B cell (primary cell): ENCODE data around the gene NBAS. TPM values are rescaled to one million over a fixed set of nuclear protein-coding genes. Genes with fewer than 3 reads are reported as not detected.

Source experiments
- ATAC-seq: fragments of 200-7000 bp; cut with Tn5 transposase; one replicate; pipeline ENCODE4 v1.10.0; 2021; ENCODE audit warnings: low read depth, mild to moderate bottlenecking, moderate number of reproducible peaks, moderate library complexity
- CTCF ChIA-PET: fragments of 350-600 bp; sonication (Branson Sonifier 250); formaldehyde crosslinking; loops from one replicate; lab custom pipeline; 2021; ENCODE audit warnings: antibody characterized with exemption, inconsistent platforms; lab: Charles Lee
- POLR2A ChIA-PET: fragments of 350-600 bp; sonication (Branson Sonifier 250); formaldehyde crosslinking; loops from one replicate; lab custom pipeline; 2021; ENCODE audit warnings: antibody characterized with exemption; lab: Charles Lee
- DNase-seq: peaks from one replicate; pipeline ENCODE4 v3.0.0; 2013
- H2AFZ ChIP-seq: 2 replicates; pipeline ENCODE4 v1.6.1; 2012; ENCODE audit warnings: mild to moderate bottlenecking, low read depth, low read length; ENCODE audit not compliant: insufficient read depth, poor library complexity, severe bottlenecking
- H3K27ac ChIP-seq, 2 donors: 1 replicate in 1 of 2; 2 replicates in 1 of 2; pipeline ENCODE4 v1.5.1; 2012 to 2013; ENCODE audit warnings: low read length in 2 of 2, mild to moderate bottlenecking in 2 of 2, moderate library complexity in 1 of 2
- H3K27me3 ChIP-seq, 4 experiments: fragments of 200-600 bp in 1 of 4; sonication (generic) in 1 of 4; replicated peaks in 1 of 4; 1 replicate in 2 of 4; 2 replicates in 2 of 4; pipeline versions ENCODE4 v1.6.1 to v1.7.0; 2013 to 2016; ENCODE audit warnings: low read length in 3 of 4, mild to moderate bottlenecking in 2 of 4, mixed read lengths in 1 of 4, moderate library complexity in 1 of 4; ENCODE audit not compliant: insufficient read depth in 4 of 4, control insufficient read depth in 3 of 4; ENCODE audit errors: control extremely low read depth in 1 of 4
- H3K36me3 ChIP-seq, 2 experiments: replicated peaks in 1 of 2; 1 replicate in 1 of 2; 2 replicates in 1 of 2; pipeline versions ENCODE4 v1.6.1 to v1.7.1; 2013; ENCODE audit warnings: low read length in 1 of 2; ENCODE audit not compliant: insufficient read depth in 2 of 2, control insufficient read depth in 1 of 2; ENCODE audit errors: control extremely low read depth in 1 of 2, extremely low read depth in 1 of 2
- H3K4me1 ChIP-seq, 2 donors: fragments of 200-600 bp in 1 of 2; sonication (generic) in 1 of 2; 1 replicate in 1 of 2; 2 replicates in 1 of 2; pipeline versions ENCODE4 v1.5.1 to v1.6.1; 2013 to 2017; ENCODE audit warnings: low read length in 2 of 2; ENCODE audit not compliant: control insufficient read depth in 2 of 2, insufficient read depth in 2 of 2
- H3K4me2 ChIP-seq: replicated peaks from 2 replicates; pipeline ENCODE3; 2012; ENCODE audit warnings: mild to moderate bottlenecking, low read depth, low read length; ENCODE audit not compliant: poor library complexity, severe bottlenecking
- H3K4me3 ChIP-seq, 5 experiments: fragments of 200-600 bp in 1 of 5; sonication (generic) in 1 of 5; 1 replicate in 3 of 5; 2 replicates in 2 of 5; pipeline versions ENCODE4 v1.5.1 to v1.7.0; 2011 to 2016; ENCODE audit warnings: low read length in 4 of 5, mild to moderate bottlenecking in 4 of 5, low read depth in 2 of 5, control low read depth in 1 of 5, moderate library complexity in 1 of 5; ENCODE audit not compliant: insufficient read depth in 1 of 5; ENCODE audit errors: control extremely low read depth in 1 of 5, extremely low read depth in 1 of 5
- H3K79me2 ChIP-seq: fragments of 200-600 bp; sonication (generic); one replicate; pipeline ENCODE4 v1.6.0; 2016; ENCODE audit warnings: low read length; ENCODE audit not compliant: control insufficient read depth, insufficient read depth
- H3K9ac ChIP-seq: fragments of 200-600 bp; sonication (generic); 2 replicates; pipeline ENCODE4 v1.6.1; 2017; ENCODE audit warnings: mild to moderate bottlenecking, low read length, moderate library complexity
- H3K9me3 ChIP-seq, 3 donors: one replicate each; pipeline versions ENCODE4 v1.6.1 to v1.7.1; 2013; ENCODE audit warnings: low read length in 2 of 3; ENCODE audit not compliant: control insufficient read depth in 2 of 3, insufficient read depth in 1 of 3; ENCODE audit errors: control extremely low read depth in 1 of 3
- H4K20me1 ChIP-seq: 2 replicates; pipeline ENCODE4 v1.6.0; 2012; ENCODE audit warnings: mild to moderate bottlenecking, low read length; ENCODE audit not compliant: insufficient read depth, control insufficient read depth, poor library complexity, severe bottlenecking
- H3K27ac Mint-ChIP-seq: one replicate; pipeline ENCODE4 v1.8.0; 2021; ENCODE audit warnings: mixed read lengths
- H3K27me3 Mint-ChIP-seq: one replicate; pipeline ENCODE4 v1.8.0; 2021; ENCODE audit warnings: mixed read lengths
- H3K4me1 Mint-ChIP-seq: one replicate; pipeline ENCODE4 v1.8.0; 2021; ENCODE audit warnings: mixed read lengths
- H3K4me3 Mint-ChIP-seq: one replicate; pipeline ENCODE4 v1.8.0; 2021; ENCODE audit warnings: mixed read lengths
- H3K9me3 Mint-ChIP-seq: one replicate; pipeline ENCODE4 v1.8.0; 2022; ENCODE audit warnings: mixed read lengths; ENCODE audit not compliant: insufficient read depth
- CTCF ChIP-seq: fragments of 200-600 bp; IDR thresholded peaks from one replicate; pipeline ENCODE4 v1.8.0; 2022; ENCODE audit warnings: antibody characterized with exemption, mild to moderate bottlenecking
- EZH2 ChIP-seq: IDR thresholded peaks from 2 replicates; pipeline ENCODE4 v1.6.1; 2012; ENCODE audit warnings: borderline replicate concordance, low read depth, mild to moderate bottlenecking, moderate library complexity, low read length; ENCODE audit not compliant: insufficient read depth, poor library complexity, severe bottlenecking
- WGBS: methylation state at CpG from one replicate; pipeline ENCODE4 v1.1.5; 2013; ENCODE audit warnings: missing lambda C conversion rate; ENCODE audit not compliant: insufficient coverage; 5-methylcytosine and 5-hydroxymethylcytosine counted together
- intact Hi-C: fragments of 100-400 bp; cut with micrococcal nuclease; formaldehyde crosslinking; loops from one replicate; pipeline ENCODE4 v1.10.0; 2022
- polyA plus RNA-seq: library from polyadenylated mRNA; depleted of rRNA; stranded (reverse); fragments of >200 nt; gene quantifications from 2 replicates; pipeline ENCODE4 v1.2.3, GENCODE V29; 2012
- total RNA-seq, 2 donors: library from RNA; stranded (reverse); fragments of 120-200 nt in 1 of 2; gene quantifications; 1 replicate in 1 of 2; 2 replicates in 1 of 2; pipeline versions ENCODE4 v1.2.3 to v1.2.4, GENCODE V29; 2013 to 2022

Gene NBAS
- total and polyA plus RNA-seq, 2 donors (not counting 1 experiment from before 2014, with no cell fraction given), result 10.6 to 37.3 TPM

DNA sequence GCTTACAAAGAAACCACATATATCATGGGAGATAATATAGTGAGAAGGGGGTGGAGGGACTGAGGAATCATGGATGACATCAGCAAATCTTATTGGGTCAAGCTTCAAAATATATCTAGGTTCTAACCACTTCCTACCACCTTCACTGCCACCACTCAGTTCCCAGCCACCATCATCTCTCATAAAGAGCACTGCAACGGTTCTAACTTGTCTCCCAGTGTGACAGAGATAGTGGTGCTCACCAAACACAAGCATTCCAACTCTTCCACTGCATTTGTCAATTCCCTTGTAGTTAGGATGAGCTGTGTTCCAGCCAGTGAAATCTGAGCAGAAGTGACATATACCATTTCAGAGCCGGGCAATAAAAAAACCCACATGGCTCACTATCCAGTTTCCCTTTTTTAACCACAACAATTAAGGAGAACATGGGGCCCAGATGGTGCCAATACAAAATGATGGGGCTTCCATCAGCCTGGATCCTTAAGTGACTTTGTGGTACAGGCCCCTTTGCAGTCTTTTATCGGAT is 318.1 kb downstream of the NBAS start:
- no peaks in the 10 kb centered on the region for H3K9me3 ChIP-seq
- WGBS, result 100% methylated on average over 1 of the region's 3 CpGs
- no peak for ATAC-seq
- Mint-ChIP-seq H3K27me3 (no peaks in the 10 kb centered on the region), H3K4me1 (no peaks in the 10 kb centered on the region), H3K27ac (no peak overlapping the region), H3K9me3 (no peaks in the 10 kb centered on the region), H3K4me3 (no peak overlapping the region)
- TF ChIP-seq CTCF (no peak), EZH2 (no peak)
- no peaks in the 10 kb centered on the region for H3K79me2 ChIP-seq
- ChIA-PET POLR2A (no interaction called here), CTCF (no interaction called here)
- no peak overlapping the region for H3K9ac ChIP-seq
- H3K27me3 ChIP-seq, result no peaks in the 10 kb centered on the region
- no peaks in the 10 kb centered on the region for H3K4me1 ChIP-seq
- peaks cover 0 to 2% of the 10 kb centered on the region in 2 experiments for H3K36me3 ChIP-seq
- intact Hi-C loops, result no loop called here
- H3K27ac ChIP-seq, result no peak overlapping the region
- H3K4me2 ChIP-seq, result no peak overlapping the region
- H3K4me3 ChIP-seq, result no peak overlapping the region
- DNase-seq, result no peak
- H4K20me1 ChIP-seq, result no peaks in the 10 kb centered on the region
- no peak overlapping the region for H2AFZ ChIP-seq

GRCh38 chr2:15241929-15242328 is 319.2 kb downstream of the NBAS start:
- Histone ChIP-seq H4K20me1 (no peaks in the 10 kb centered on the region), H2AFZ (no peak overlapping the region), H3K79me2 (no peaks in the 10 kb centered on the region), H3K9me3 (no peaks in the 10 kb centered on the region), H3K36me3 (peaks cover 0 to 2% of the 10 kb centered on the region in 2 experiments), H3K27me3 (no peaks in the 10 kb centered on the region), H3K27ac (no peak overlapping the region), H3K4me3 (no peak overlapping the region), H3K9ac (no peak overlapping the region), H3K4me1 (no peaks in the 10 kb centered on the region), H3K4me2 (no peak overlapping the region)
- WGBS, result 100% methylated on average over 2 of the region's 3 CpGs
- H3K27ac Mint-ChIP-seq, result no peak overlapping the region
- ATAC-seq, result no peak
- H3K9me3 Mint-ChIP-seq, result no peaks in the 10 kb centered on the region
- ChIA-PET POLR2A (no interaction called here), CTCF (no interaction called here)
- intact Hi-C loops, result no loop called here
- no peak overlapping the region for H3K4me3 Mint-ChIP-seq
- no peaks in the 10 kb centered on the region for H3K27me3 Mint-ChIP-seq
- H3K4me1 Mint-ChIP-seq, result no peaks in the 10 kb centered on the region
- TF ChIP-seq EZH2 (no peak), CTCF (no peak)
- no peak for DNase-seq
